CD14-positive monocyte (primary cell): Measurements from ENCODE around the gene ACTR6. TPM values are rescaled to one million over a fixed set of nuclear protein-coding genes. Genes with fewer than 3 reads are reported as not detected.
A peak's percentile ranks its signal among the peaks of the same experiment; 100 is the strongest.

Experiments
- DNase-seq, 3 donors: peaks; one replicate each; pipeline ENCODE4 v3.0.0-alpha.2; 2011 to 2022
- H2AFZ ChIP-seq: 2 replicates; pipeline ENCODE4 v1.6.0; 2012; ENCODE audit warnings: mild to moderate bottlenecking, low read depth, low read length, inconsistent platforms; ENCODE audit not compliant: insufficient read depth, poor library complexity, severe bottlenecking
- H3K27ac ChIP-seq, 2 donors: 1 replicate in 1 of 2; 2 replicates in 1 of 2; pipeline ENCODE4 v1.5.1; 2012 to 2013; ENCODE audit warnings: low read length in 2 of 2, control low read depth in 1 of 2, inconsistent platforms in 1 of 2, low read depth in 1 of 2, mild to moderate bottlenecking in 1 of 2
- H3K27me3 ChIP-seq, 2 donors: one replicate each; pipeline versions ENCODE4 v1.6.0 to v1.6.1; 2011 to 2013; ENCODE audit warnings: low read length in 2 of 2; ENCODE audit not compliant: control insufficient read depth in 2 of 2, insufficient read depth in 2 of 2
- H3K36me3 ChIP-seq, 2 donors: replicated peaks in 1 of 2; 1 replicate in 1 of 2; 2 replicates in 1 of 2; pipeline versions ENCODE4 v1.5.1 to v1.6.1; 2012 to 2013; ENCODE audit warnings: low read length in 2 of 2, control low read depth in 1 of 2, inconsistent platforms in 1 of 2, mild to moderate bottlenecking in 1 of 2; ENCODE audit not compliant: insufficient read depth in 2 of 2, control insufficient read depth in 1 of 2
- H3K4me1 ChIP-seq, 2 donors: 1 replicate in 1 of 2; 2 replicates in 1 of 2; pipeline versions ENCODE4 v1.5.1 to v1.6.1; 2012 to 2013; ENCODE audit warnings: low read length in 2 of 2, control low read depth in 1 of 2, inconsistent platforms in 1 of 2, mild to moderate bottlenecking in 1 of 2, moderate library complexity in 1 of 2; ENCODE audit not compliant: insufficient read depth in 2 of 2, control insufficient read depth in 1 of 2
- H3K4me2 ChIP-seq: replicated peaks from 2 replicates; pipeline ENCODE3; 2012; ENCODE audit warnings: low read length, moderate library complexity, mild to moderate bottlenecking; ENCODE audit not compliant: poor library complexity, severe bottlenecking; ENCODE audit errors: extremely low read depth
- H3K4me3 ChIP-seq, 3 experiments: fragments of 200-600 bp in 1 of 3; sonication (generic) in 1 of 3; replicated peaks in 1 of 3; 1 replicate in 2 of 3; 2 replicates in 1 of 3; pipeline ENCODE4 v1.5.1; 2011 to 2013; ENCODE audit warnings: low read length in 3 of 3, mild to moderate bottlenecking in 3 of 3, control low read depth in 2 of 3, low read depth in 2 of 3, inconsistent platforms in 1 of 3, moderate library complexity in 1 of 3
- H3K79me2 ChIP-seq: 2 replicates; pipeline ENCODE4 v1.6.0; 2012; ENCODE audit warnings: mild to moderate bottlenecking, control low read depth, inconsistent platforms, low read length, moderate library complexity; ENCODE audit not compliant: insufficient read depth
- H3K9ac ChIP-seq: 2 replicates; pipeline ENCODE4 v1.6.0; 2017; ENCODE audit warnings: low read length, mild to moderate bottlenecking; ENCODE audit not compliant: insufficient read depth, poor library complexity, severe bottlenecking
- H3K9me3 ChIP-seq, 2 donors: replicated peaks in 1 of 2; 1 replicate in 1 of 2; 2 replicates in 1 of 2; pipeline versions ENCODE4 v1.5.1 to v1.6.1; 2012 to 2013; ENCODE audit warnings: low read length in 2 of 2, control low read depth in 1 of 2; ENCODE audit not compliant: control insufficient read depth in 1 of 2, insufficient read depth in 1 of 2
- H4K20me1 ChIP-seq: 2 replicates; pipeline ENCODE4 v1.6.0; 2012; ENCODE audit warnings: mild to moderate bottlenecking, low read length, control low read depth, moderate library complexity; ENCODE audit not compliant: insufficient read depth
- H3K27ac Mint-ChIP-seq, 7 donors: one replicate each; pipeline ENCODE4 v1.8.0; 2020; ENCODE audit warnings: mild to moderate bottlenecking in 7 of 7, mixed read lengths in 7 of 7, moderate library complexity in 6 of 7, inconsistent platforms in 2 of 7
- H3K27me3 Mint-ChIP-seq, 3 donors: one replicate each; pipeline ENCODE4 v1.8.0; 2021 to 2022; ENCODE audit warnings: low read depth in 3 of 3, mild to moderate bottlenecking in 3 of 3, mixed read lengths in 3 of 3, moderate library complexity in 3 of 3, inconsistent platforms in 1 of 3
- H3K36me3 Mint-ChIP-seq, 2 donors: one replicate each; pipeline ENCODE4 v1.8.0; 2020; ENCODE audit warnings: mixed read lengths in 2 of 2, inconsistent platforms in 1 of 2, mild to moderate bottlenecking in 1 of 2
- H3K4me1 Mint-ChIP-seq: one replicate; pipeline ENCODE4 v1.8.0; 2020; ENCODE audit warnings: mild to moderate bottlenecking, mixed read lengths
- H3K4me3 Mint-ChIP-seq, 2 donors: one replicate each; pipeline ENCODE4 v1.8.0; 2020; ENCODE audit warnings: mild to moderate bottlenecking in 2 of 2, mixed read lengths in 2 of 2, moderate library complexity in 1 of 2
- H3K9me3 Mint-ChIP-seq, 7 donors: one replicate each; pipeline ENCODE4 v1.8.0; 2020 to 2022; ENCODE audit warnings: mixed read lengths in 7 of 7, mild to moderate bottlenecking in 6 of 7, moderate library complexity in 6 of 7, inconsistent platforms in 2 of 7
- CTCF ChIP-seq: fragments of 200-600 bp; IDR thresholded peaks from one replicate; pipeline ENCODE4 v1.8.0; 2022; ENCODE audit warnings: antibody characterized with exemption, mild to moderate bottlenecking
- WGBS: methylation state at CpG from one replicate; pipeline ENCODE4 v1.1.5; 2013; ENCODE audit warnings: missing lambda C conversion rate; ENCODE audit not compliant: insufficient coverage; 5-methylcytosine and 5-hydroxymethylcytosine counted together
- intact Hi-C, 2 donors: fragments of 100-400 bp; cut with micrococcal nuclease; formaldehyde crosslinking; loops; one replicate each; pipeline versions ENCODE4 v1.15.0 to v1.15.1; 2023
- polyA plus RNA-seq, 3 donors: library from polyadenylated mRNA; depleted of rRNA in 1 of 3; unstranded in 2 of 3; stranded (reverse) in 1 of 3; fragments of 300-500 nt in 2 of 3; fragments of >200 nt in 1 of 3; fragmentation: Illumina TruSeq in 2 of 3; gene quantifications; 1 replicate in 2 of 3; 2 replicates in 1 of 3; pipeline ENCODE4 v1.2.3, GENCODE V29; 2012 to 2021

Gene ACTR6
- polyA plus RNA-seq, 3 donors = 5.5 to 17.8 (median 16.2) TPM

GRCh38 chr12:100185361-100185894 is 15.2 kb upstream of the ACTR6 start:
- H3K4me2 ChIP-seq = peak overlapping the region; percentile 13
- no peak for TF ChIP-seq CTCF
- no peaks in the 10 kb centered on the region for H4K20me1 ChIP-seq
- H3K36me3 ChIP-seq = no peaks in the 10 kb centered on the region
- intact Hi-C loops = no loop called here
- H3K4me1 Mint-ChIP-seq = peaks cover 8% of the 10 kb centered on the region
- peaks cover 4 to 8% of the 10 kb centered on the region in 2 donors for H3K4me1 ChIP-seq
- H3K4me3 Mint-ChIP-seq = no peak overlapping the region
- peaks cover 0 to 3% (median 1%) of the 10 kb centered on the region in 3 donors for H3K27me3 Mint-ChIP-seq
- no peaks in the 10 kb centered on the region for H3K27me3 ChIP-seq
- WGBS = 46% methylated on average over 4 of the region's 5 CpGs
- H3K27ac ChIP-seq = no peak overlapping the region
- no peaks in the 10 kb centered on the region for H3K36me3 Mint-ChIP-seq
- H3K79me2 ChIP-seq = no peaks in the 10 kb centered on the region
- H3K27ac Mint-ChIP-seq = peak overlapping the region in 1 of 7 donors; percentile 17
- H3K4me3 ChIP-seq = no peak overlapping the region
- peak in 1 of 3 donors; percentile 31 for DNase-seq
- H3K9me3 Mint-ChIP-seq = peaks cover 0 to 7% (median 3%) of the 10 kb centered on the region in 7 donors
- peak overlapping the region; percentile 68 for H2AFZ ChIP-seq
- no peak overlapping the region for H3K9ac ChIP-seq
- H3K9me3 ChIP-seq = no peaks in the 10 kb centered on the region

GRCh38 chr12:100186071-100186470 is 14.5 kb upstream of the ACTR6 start:
- Histone ChIP-seq H3K9ac (no peak overlapping the region), H3K79me2 (no peaks in the 10 kb centered on the region), H3K27ac (no peak overlapping the region), H3K4me2 (no peak overlapping the region), H3K4me3 (no peak overlapping the region), H3K36me3 (no peaks in the 10 kb centered on the region), H3K4me1 (peaks cover 4 to 8% of the 10 kb centered on the region in 2 donors), H4K20me1 (no peaks in the 10 kb centered on the region), H3K9me3 (no peaks in the 10 kb centered on the region), H2AFZ (no peak overlapping the region), H3K27me3 (no peaks in the 10 kb centered on the region)
- H3K27me3 Mint-ChIP-seq = peaks cover 0 to 3% (median 1%) of the 10 kb centered on the region in 3 donors
- DNase-seq = no peak
- H3K27ac Mint-ChIP-seq = no peak overlapping the region
- no peak overlapping the region for H3K4me3 Mint-ChIP-seq
- no peaks in the 10 kb centered on the region for H3K36me3 Mint-ChIP-seq
- peaks cover 8% of the 10 kb centered on the region for H3K4me1 Mint-ChIP-seq
- peaks cover 0 to 7% (median 3%) of the 10 kb centered on the region in 7 donors for H3K9me3 Mint-ChIP-seq
- intact Hi-C loops = no loop called here
- TF ChIP-seq CTCF = no peak
- WGBS = no CpG with 5 or more reads among the region's 6 CpGs
